RWPE2 (cell line): Measurements from ENCODE around the gene RGS12.

Experiments used
- ATAC-seq: fragments of 200-7000 bp; cut with Tn5 transposase; 3 replicates; pipeline ENCODE4 v1.9.1; 2021; ENCODE audit warnings: low read depth
- DNase-seq: peaks from one replicate; pipeline ENCODE4 v3.0.0-alpha.2; 2020; ENCODE audit warnings: low spot score
- H3K27ac ChIP-seq: fragments of 450-650 bp; 2 replicates; pipeline ENCODE4 v1.5.1; 2017; ENCODE audit warnings: mild to moderate bottlenecking; ENCODE audit not compliant: poor library complexity, severe bottlenecking
- H3K27me3 ChIP-seq: fragments of 250-450 bp; sonication (Bioruptor Pico); 2 replicates; pipeline ENCODE4 v1.5.1; 2021; ENCODE audit warnings: mild to moderate bottlenecking, moderate library complexity; ENCODE audit not compliant: insufficient read depth, poor library complexity, severe bottlenecking
- H3K36me3 ChIP-seq: fragments of 250-450 bp; sonication (Bioruptor Pico); 2 replicates; pipeline ENCODE4 v1.5.1; 2020; ENCODE audit warnings: low read depth, mild to moderate bottlenecking, moderate library complexity
- H3K4me1 ChIP-seq: fragments of 250-450 bp; sonication (Bioruptor Pico); 2 replicates; pipeline ENCODE4 v1.5.1; 2021; ENCODE audit warnings: mild to moderate bottlenecking, moderate library complexity; ENCODE audit not compliant: insufficient read depth, poor library complexity, severe bottlenecking
- H3K4me3 ChIP-seq: fragments of 250-450 bp; sonication (Bioruptor Pico); 2 replicates; pipeline ENCODE4 v1.5.1; 2021; ENCODE audit warnings: mild to moderate bottlenecking, moderate library complexity; ENCODE audit not compliant: severe bottlenecking
- H3K9me3 ChIP-seq: fragments of 250-450 bp; sonication (Bioruptor Pico); 2 replicates; pipeline ENCODE4 v1.5.1; 2021; ENCODE audit warnings: mild to moderate bottlenecking, moderate library complexity; ENCODE audit not compliant: severe bottlenecking
- TF ChIP-seq, protein P1 (sequence below): fragments of 450-650 bp; IDR thresholded peaks from one replicate; pipeline ENCODE4 v1.5.1; 2017; ENCODE audit warnings: mild to moderate bottlenecking, moderate library complexity; ENCODE audit not compliant: poor library complexity, severe bottlenecking

The RGS12 gene

DNA sequence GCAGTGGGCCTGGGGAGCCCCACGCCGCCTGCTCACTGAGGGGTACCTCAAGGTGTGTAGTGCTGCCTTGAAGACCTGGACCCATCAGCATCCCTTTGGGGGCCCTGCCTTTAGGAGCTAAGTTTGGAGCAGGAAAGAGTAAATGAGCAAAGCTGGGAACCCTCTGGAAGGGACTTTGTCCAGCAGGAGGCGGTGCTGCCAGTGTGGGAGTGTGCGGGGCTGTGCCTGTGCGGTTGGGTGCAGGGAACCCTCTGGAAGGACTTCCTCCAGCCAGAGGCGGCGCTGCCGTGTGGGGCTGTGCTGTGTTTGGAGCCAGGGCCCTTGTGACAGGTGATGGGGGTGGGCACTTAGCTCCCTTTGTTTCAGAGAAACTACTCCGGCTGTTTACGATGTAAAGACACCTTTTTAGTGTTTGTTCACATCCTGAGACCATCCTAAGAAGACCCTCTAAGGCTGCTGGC is 25.8 kb downstream of the RGS12 start:
- Histone ChIP-seq H3K27ac (no peak overlapping the region), H3K4me1 (no peaks in the 10 kb centered on the region), H3K4me3 (no peak overlapping the region), H3K36me3 (no peaks in the 10 kb centered on the region), H3K27me3 (no peaks in the 10 kb centered on the region), H3K9me3 (no peaks in the 10 kb centered on the region)
- TF ChIP-seq, protein P1, sequence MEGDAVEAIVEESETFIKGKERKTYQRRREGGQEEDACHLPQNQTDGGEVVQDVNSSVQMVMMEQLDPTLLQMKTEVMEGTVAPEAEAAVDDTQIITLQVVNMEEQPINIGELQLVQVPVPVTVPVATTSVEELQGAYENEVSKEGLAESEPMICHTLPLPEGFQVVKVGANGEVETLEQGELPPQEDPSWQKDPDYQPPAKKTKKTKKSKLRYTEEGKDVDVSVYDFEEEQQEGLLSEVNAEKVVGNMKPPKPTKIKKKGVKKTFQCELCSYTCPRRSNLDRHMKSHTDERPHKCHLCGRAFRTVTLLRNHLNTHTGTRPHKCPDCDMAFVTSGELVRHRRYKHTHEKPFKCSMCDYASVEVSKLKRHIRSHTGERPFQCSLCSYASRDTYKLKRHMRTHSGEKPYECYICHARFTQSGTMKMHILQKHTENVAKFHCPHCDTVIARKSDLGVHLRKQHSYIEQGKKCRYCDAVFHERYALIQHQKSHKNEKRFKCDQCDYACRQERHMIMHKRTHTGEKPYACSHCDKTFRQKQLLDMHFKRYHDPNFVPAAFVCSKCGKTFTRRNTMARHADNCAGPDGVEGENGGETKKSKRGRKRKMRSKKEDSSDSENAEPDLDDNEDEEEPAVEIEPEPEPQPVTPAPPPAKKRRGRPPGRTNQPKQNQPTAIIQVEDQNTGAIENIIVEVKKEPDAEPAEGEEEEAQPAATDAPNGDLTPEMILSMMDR = peak; percentile 8
- no peak for ATAC-seq
- DNase-seq = no peak

DNA sequence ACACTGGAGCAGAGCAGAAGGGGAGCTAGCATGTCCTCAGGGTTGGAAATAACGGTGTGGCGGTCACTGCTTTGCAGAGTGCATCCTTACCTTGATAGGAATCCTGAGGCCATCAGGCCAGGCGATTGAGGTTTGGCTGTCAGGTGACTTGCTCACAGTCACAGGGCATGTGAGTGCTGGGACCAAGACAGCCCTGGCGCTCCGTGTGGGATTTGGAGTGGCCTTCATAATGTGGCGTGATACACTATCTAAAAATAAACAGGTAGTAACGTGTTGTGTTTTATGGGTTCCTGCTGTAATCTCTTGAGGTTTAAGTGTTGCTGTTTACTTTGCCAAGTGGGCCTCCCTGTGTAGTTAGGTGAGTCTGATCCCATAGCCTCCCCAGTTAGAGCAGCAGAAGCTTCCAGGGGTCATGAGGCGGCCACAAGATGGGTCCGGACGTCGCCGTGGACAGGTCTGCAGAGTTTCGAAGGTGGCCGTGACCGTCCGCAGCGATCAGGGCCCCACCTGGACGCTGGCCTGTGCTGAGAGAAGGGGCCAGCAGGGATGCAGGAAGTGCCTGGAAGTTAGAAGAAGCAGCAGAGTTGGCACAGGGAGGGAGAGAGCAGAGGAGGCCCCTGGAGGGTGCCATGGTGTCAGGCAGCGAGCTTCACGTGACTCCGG is 27.7 kb downstream of the RGS12 start:
- Histone ChIP-seq H3K4me1 (no peaks in the 10 kb centered on the region), H3K36me3 (no peaks in the 10 kb centered on the region), H3K4me3 (no peak overlapping the region), H3K27me3 (no peaks in the 10 kb centered on the region), H3K9me3 (no peaks in the 10 kb centered on the region), H3K27ac (no peak overlapping the region)
- TF ChIP-seq, protein P1 = no peak
- DNase-seq (no peak), ATAC-seq (no peak)

DNA sequence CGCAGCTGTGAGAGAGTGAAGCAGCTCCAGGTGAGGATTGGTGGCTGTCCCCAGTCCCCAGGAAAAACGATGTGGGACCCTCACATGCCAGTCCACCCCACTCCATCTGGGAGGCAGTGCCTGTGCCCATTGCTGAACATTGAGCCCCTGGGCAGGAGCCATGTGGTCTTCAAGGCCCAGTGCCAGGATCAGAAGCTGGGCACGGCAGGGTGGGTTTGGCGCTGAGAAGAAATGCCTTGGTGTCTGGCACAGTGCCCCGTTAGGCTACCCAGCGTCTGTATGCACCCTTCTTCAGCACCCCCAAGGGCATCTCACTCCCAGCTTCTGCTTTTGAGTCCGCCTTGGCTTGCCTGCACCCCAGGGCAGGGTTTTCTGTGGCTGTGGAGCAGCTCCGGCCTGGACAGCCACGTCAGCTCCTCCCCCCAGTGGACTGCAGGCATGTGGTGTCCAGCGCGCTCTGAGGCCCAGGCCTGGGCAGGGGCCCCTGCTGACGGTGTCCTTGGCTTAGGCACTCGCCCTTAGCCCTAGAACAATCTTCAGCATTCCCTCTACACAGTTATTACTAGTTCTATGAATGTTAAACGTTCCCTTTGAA is 28.6 kb downstream of the RGS12 start:
- no peaks in the 10 kb centered on the region for H3K36me3 ChIP-seq
- H3K9me3 ChIP-seq = no peaks in the 10 kb centered on the region
- no peak overlapping the region for H3K27ac ChIP-seq
- TF ChIP-seq, protein P1 = no peak
- ATAC-seq (no peak), DNase-seq (no peak)
- no peak overlapping the region for H3K4me3 ChIP-seq
- H3K4me1 ChIP-seq = no peaks in the 10 kb centered on the region
- no peaks in the 10 kb centered on the region for H3K27me3 ChIP-seq

DNA sequence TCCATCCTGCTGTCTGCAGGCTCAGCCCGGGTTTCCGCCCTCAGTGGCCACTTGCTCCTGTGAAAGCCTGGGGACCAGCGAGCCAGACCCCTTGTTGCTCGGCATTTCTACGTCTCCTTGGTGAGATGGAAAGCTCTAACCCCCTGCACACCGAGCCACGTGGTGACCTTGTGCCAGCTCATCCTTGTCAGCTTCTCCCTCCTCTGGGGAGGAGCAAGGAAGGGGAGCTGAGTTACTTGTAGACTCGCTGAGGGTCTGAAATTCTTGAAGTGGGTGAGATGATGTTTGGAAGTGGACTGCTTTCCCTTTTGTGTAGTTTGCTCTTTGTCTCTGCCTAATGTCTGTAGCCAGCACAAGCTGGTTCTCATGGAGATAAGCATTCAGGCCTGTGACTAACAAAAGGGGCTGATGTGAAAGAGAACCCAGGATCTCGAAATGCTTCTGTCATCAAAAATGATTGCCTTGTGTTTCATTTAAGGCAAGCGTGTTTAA is 29.3 kb downstream of the RGS12 start:
- ATAC-seq = no peak
- Histone ChIP-seq H3K4me3 (no peak overlapping the region), H3K4me1 (no peaks in the 10 kb centered on the region), H3K36me3 (no peaks in the 10 kb centered on the region), H3K27me3 (no peaks in the 10 kb centered on the region), H3K9me3 (no peaks in the 10 kb centered on the region), H3K27ac (no peak overlapping the region)
- TF ChIP-seq, protein P1 = no peak
- no peak for DNase-seq

DNA sequence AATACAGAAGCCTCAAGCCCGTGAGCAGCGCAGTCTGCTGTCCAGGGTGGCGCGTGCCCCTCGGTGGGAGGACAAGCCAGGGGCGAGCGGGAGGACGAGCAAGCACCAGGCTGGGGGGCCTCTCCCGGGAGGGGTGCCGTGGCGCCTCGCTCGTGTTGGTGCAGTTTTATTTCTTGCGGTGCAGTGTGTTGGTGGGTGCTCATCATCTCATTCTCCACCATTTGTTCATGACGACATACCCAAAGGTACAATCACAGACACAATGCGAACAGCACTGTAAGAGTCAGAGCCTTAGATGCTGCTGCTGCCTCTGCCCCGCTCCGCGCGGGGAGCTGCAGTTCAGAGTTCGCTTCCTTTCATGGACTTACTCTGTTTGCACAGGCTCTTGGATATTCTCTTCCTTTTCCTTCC is 30.3 kb downstream of the RGS12 start:
- Histone ChIP-seq H3K36me3 (no peaks in the 10 kb centered on the region), H3K4me3 (no peak overlapping the region), H3K27me3 (no peaks in the 10 kb centered on the region), H3K27ac (no peak overlapping the region), H3K4me1 (no peaks in the 10 kb centered on the region), H3K9me3 (no peaks in the 10 kb centered on the region)
- DNase-seq = no peak
- TF ChIP-seq, protein P1 = no peak
- no peak for ATAC-seq
